ENCODE results near the gene RBM26. TPM values are rescaled to one million over a fixed set of nuclear protein-coding genes. Genes with fewer than 3 reads are reported as not detected.
A peak's percentile ranks its signal among the peaks of the same experiment; 100 is the strongest.
"Not testable (repeated sequence)": the region's sequence is repeated elsewhere in the genome, so short reads cannot be mapped to it uniquely, and the experiment has no call there.

Gene RBM26
- polyA plus RNA-seq, 6 donors from 2014 or later: 15.1 to 28.8 (median 22.2) TPM

DNA sequence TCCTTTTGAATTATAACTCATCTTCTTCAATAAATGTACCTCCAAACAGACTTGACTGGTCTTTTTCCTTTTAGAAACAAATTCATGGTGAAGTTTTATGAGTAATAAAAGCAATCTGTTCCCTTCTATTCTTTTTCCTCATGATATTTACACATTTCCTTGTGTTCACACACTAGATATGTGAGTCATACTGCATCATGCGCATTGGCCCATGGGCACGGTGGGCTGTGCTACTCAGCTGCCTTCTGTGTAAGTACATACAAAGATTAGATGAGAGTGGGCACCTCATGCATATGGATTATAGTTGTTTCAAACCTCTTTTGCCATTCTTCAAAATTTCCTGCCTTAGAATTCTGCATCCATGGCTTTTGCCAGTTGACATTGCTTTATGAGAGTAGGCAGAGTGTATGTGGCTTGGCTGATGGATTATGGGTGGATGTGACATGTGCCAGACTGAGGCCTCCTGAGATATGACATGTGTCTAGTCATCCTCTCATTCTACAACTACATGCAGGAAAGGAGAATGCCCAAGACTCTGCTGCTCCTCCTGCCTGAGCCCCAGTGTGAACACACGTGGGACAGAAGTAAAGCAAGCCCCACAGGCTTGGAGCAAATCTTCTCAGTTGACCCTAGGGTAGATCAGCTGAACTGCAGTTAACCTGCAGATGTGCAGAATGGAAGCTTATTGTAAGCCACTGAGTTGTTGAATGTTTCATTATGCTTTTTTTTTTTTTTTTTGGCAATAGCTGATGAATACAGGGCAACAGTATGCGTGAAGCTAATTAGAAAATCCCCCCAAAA lies 109.9 kb downstream of the RBM26 start:
- peaks cover 0 to 3% (median 0%) of the 10 kb centered on the region in 7 donors for H3K9me3 Mint-ChIP-seq
- no peak overlapping the region for H3K4me3 Mint-ChIP-seq
- ATAC-seq (ENCODE audit: low read depth in 2 of 2) (no peak), DNase-seq (no peak)
- no peak overlapping the region for H3K27ac Mint-ChIP-seq
- peaks cover 3 to 13% (median 12%) of the 10 kb centered on the region in 3 donors for H3K27me3 Mint-ChIP-seq
- H3K36me3 Mint-ChIP-seq: peaks cover 0 to 4% of the 10 kb centered on the region in 2 donors
- no peaks in the 10 kb centered on the region for H3K4me1 Mint-ChIP-seq

DNA sequence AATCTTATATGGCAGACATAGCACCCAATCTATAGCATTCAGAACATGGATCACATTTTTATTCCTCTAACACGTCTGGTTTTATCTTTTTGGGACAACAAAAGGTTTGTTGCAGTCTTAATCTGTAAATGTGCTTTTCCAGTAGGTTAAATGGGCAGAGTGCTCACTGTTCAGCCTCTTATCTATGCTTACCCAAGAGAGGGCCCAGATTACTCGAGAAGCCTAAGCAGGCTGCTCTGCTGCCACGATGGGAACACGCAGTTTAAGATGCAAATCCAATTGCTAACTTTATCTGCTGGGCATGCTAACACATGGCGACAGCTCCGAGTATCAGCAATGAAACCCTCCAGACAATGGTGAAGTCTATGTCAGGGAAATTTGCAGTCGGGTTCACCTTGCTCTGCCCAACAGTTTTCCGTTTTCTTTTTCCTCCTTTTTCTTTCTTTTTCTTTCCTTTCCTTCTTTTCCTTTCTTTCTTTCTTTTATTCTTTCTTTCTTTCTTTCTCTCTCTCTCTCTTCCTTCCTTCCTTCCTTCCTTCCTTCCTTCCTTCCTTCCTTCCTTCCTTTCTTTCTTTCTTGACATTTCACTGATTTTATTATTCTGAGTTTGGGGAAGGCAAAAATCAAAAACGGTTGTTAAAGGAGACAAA lies 115.3 kb downstream of the RBM26 start:
- no peak for DNase-seq
- H3K9me3 Mint-ChIP-seq: no peaks in the 10 kb centered on the region
- no peaks in the 10 kb centered on the region for H3K4me1 Mint-ChIP-seq
- no peak overlapping the region for H3K4me3 Mint-ChIP-seq
- H3K36me3 Mint-ChIP-seq: no peaks in the 10 kb centered on the region
- peak overlapping the region in 2 of 6 donors; percentile 10 to 57 for H3K27ac Mint-ChIP-seq
- no peak for ATAC-seq (ENCODE audit: low read depth in 2 of 2)
- H3K27me3 Mint-ChIP-seq: peaks cover 0 to 10% (median 8%) of the 10 kb centered on the region in 3 donors

DNA sequence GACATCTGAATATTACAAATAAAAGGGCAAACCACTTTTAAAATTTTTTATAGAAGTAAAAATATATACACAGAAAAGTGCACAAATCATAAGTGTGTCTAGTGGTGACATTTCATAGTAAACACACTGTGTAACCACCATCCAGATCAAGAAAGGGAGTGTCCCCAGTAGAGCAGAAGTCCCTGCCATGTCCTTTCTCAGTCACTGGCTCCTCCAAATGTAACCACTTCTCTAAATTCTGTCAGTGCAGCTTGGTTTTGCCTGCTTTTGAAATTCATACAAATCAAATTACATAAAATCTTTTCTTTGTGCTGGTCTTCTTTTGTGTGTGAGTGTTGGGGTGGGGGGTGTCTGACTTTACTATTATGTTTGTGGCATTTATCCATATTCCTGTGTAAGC lies 116.5 kb downstream of the RBM26 start:
- DNase-seq (no peak), ATAC-seq (ENCODE audit: low read depth in 2 of 2) (peak in 1 of 2 donors; percentile 48)
- no peak overlapping the region for H3K27ac Mint-ChIP-seq
- H3K4me1 Mint-ChIP-seq: no peaks in the 10 kb centered on the region
- H3K27me3 Mint-ChIP-seq: peaks cover 0 to 8% (median 4%) of the 10 kb centered on the region in 3 donors
- no peak overlapping the region for H3K4me3 Mint-ChIP-seq
- H3K9me3 Mint-ChIP-seq: no peaks in the 10 kb centered on the region
- H3K36me3 Mint-ChIP-seq: no peaks in the 10 kb centered on the region

DNA sequence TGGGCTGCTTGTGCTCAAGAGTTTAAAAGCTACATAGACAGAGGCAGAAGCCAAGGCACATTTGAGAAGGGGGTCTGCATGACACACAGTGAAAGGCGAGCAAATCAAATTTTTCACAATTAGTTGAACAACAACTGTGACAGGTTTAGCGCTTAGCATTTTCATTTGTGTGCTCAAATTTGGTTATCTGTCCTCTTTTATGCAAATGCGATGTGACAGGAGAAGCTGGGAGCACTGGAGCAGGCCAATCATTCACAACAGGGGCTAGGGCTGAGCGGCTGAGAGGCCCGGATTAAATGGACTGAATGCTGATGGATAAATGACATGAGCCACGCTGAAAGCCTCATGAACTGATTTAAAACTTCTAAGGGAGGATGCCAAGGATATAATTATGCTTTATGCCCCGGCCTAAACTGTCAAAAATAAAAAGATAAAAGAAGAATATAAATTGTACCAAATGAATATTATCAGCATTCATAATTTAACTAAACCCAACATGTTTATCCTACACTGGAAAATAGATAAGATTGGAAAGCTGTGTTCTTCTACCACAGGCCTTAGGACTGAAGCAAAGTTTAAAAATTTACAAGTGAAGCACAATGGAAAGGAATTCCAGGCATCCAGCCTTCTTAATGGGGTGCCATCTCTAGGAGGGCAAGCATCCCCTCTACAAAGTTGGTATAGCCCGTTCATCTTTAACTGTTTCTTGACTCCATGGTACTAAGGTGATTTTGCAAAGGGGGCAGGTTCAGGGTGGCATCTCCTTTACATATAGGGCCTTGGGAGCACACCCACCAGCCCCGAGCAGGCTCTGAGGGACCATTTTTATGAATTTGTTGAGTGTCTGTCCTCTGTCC lies 117.9 kb downstream of the RBM26 start:
- no peaks in the 10 kb centered on the region for H3K9me3 Mint-ChIP-seq
- DNase-seq (no peak), ATAC-seq (ENCODE audit: low read depth in 2 of 2) (no peak)
- H3K4me3 Mint-ChIP-seq: no peak overlapping the region
- H3K4me1 Mint-ChIP-seq: no peaks in the 10 kb centered on the region
- H3K27me3 Mint-ChIP-seq: peaks cover 0 to 8% (median 6%) of the 10 kb centered on the region in 3 donors
- no peaks in the 10 kb centered on the region for H3K36me3 Mint-ChIP-seq
- H3K27ac Mint-ChIP-seq: no peak overlapping the region

DNA sequence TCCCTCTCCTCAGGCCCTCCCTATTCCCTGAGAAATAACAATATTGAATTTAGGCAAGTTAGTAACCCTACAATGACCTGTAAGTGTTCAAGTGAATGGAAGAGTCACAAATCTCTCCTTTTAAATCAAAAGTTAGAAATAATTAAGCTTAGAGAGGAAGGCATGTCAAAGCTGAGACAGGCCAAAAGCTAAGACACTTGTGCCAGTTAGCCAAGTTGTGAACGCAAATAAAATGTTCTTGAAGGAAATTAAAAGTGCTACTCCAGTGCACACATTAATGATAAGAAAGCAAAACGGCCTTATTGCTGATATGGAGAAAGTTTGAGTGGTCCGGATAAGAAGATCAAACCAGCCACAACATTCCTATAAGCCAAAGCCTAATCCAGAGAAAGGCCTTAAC lies 120.9 kb downstream of the RBM26 start:
- Mint-ChIP-seq H3K36me3 (no peaks in the 10 kb centered on the region), H3K27me3 (peaks cover 0 to 6% (median 0%) of the 10 kb centered on the region in 3 donors), H3K4me1 (no peaks in the 10 kb centered on the region), H3K4me3 (no peak overlapping the region), H3K27ac (no peak overlapping the region), H3K9me3 (no peaks in the 10 kb centered on the region)
- DNase-seq (no peak), ATAC-seq (ENCODE audit: low read depth in 2 of 2) (no peak)

DNA sequence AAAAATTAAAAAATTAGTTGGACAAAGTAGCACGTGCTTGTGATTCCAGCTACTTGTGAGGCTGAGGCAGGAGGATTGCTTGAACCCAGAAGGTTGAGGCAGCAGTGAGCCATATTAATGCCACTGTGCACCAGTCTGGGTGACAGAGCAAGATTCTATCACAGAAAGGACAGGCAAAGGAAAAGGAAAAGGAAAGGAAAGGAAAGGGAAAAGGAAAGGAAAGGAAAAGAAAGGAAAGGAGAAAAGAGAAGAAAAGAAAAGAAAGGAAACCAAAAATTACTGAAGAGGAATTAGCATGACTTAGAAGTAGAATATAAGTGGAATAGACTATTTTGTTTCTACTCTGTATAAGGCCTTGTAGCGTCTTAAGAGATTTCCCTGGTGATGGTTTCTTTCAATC lies 122.3 kb downstream of the RBM26 start:
- H3K9me3 Mint-ChIP-seq: no peaks in the 10 kb centered on the region
- no peaks in the 10 kb centered on the region for H3K4me1 Mint-ChIP-seq
- ATAC-seq (ENCODE audit: low read depth in 2 of 2): no peak
- no peak for DNase-seq
- H3K27me3 Mint-ChIP-seq: peaks cover 0 to 6% (median 0%) of the 10 kb centered on the region in 3 donors
- H3K4me3 Mint-ChIP-seq: no peak overlapping the region
- no peaks in the 10 kb centered on the region for H3K36me3 Mint-ChIP-seq
- no peak overlapping the region for H3K27ac Mint-ChIP-seq

DNA sequence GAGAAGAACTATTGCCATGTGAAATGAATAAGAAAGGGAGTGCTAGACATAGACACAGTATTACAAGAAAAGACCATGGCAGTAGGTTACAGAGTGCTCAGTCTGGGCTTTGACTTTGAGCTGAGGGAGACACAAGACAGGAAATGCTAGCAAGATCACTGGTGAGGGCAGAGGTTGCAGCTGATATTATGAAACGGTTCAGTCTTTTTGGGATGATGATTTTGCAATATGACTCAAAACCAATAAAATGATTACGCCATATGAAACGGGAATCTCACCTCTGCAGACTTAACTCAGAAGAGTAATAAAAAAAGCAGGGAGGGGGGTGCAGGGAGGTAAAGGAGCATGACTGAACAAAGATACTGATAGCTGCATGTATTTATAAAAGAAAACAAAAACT lies 123.1 kb downstream of the RBM26 start:
- ATAC-seq (ENCODE audit: low read depth in 2 of 2): no peak

DNA sequence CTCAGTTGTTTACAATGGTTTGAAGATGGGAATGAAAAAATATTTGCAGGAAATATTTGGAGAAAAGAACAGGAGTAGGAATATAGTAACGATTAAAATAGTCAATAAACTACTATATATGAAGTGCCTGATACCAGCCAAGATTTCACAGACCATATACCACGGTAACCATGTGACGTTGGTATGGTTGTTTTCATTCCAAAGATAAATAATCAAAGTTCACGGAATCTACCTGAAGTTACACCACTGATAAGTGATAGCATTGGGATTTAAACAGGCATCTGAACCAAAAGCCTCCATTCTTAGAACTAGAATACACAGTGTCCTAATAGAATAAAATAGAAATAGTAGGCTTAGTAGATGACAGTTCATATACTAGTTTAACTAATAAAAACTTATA lies 123.5 kb downstream of the RBM26 start:
- Mint-ChIP-seq H3K27ac (no peak overlapping the region), H3K9me3 (no peaks in the 10 kb centered on the region), H3K27me3 (peaks cover 0 to 6% (median 3%) of the 10 kb centered on the region in 3 donors), H3K4me3 (no peak overlapping the region), H3K4me1 (no peaks in the 10 kb centered on the region), H3K36me3 (no peaks in the 10 kb centered on the region)
- ATAC-seq (ENCODE audit: low read depth in 2 of 2) (no peak), DNase-seq (no peak)

More for the DNA sequence above, 123.1 kb downstream of the RBM26 start:
- no peaks in the 10 kb centered on the region for H3K9me3 Mint-ChIP-seq
- DNase-seq: no peak
- no peaks in the 10 kb centered on the region for H3K36me3 Mint-ChIP-seq
- no peaks in the 10 kb centered on the region for H3K4me1 Mint-ChIP-seq
- no peak overlapping the region for H3K27ac Mint-ChIP-seq
- peaks cover 0 to 6% (median 0%) of the 10 kb centered on the region in 3 donors for H3K27me3 Mint-ChIP-seq
- no peak overlapping the region for H3K4me3 Mint-ChIP-seq

DNA sequence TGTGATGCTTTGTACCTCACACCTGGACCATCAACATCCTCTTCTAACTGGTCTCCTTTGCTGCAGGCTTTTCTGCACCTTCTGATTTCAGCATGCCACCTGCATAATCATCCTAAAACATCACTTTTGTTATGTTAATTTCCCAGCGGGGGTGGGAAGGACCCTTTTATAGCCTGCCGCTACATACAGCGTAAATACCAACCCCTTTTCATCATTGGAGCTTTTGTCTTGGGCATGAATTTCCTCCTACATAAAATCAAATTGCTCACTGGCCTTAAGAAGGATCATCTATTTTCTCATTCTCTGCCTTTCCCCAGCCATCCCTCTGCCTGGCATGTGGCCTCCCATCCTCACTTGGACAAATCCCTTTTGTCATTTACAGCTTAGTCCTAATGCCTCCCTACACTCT lies 124.7 kb downstream of the RBM26 start:
- Mint-ChIP-seq H3K27me3 (peaks cover 0 to 10% (median 6%) of the 10 kb centered on the region in 3 donors), H3K4me1 (no peaks in the 10 kb centered on the region), H3K9me3 (no peaks in the 10 kb centered on the region)

DNA sequence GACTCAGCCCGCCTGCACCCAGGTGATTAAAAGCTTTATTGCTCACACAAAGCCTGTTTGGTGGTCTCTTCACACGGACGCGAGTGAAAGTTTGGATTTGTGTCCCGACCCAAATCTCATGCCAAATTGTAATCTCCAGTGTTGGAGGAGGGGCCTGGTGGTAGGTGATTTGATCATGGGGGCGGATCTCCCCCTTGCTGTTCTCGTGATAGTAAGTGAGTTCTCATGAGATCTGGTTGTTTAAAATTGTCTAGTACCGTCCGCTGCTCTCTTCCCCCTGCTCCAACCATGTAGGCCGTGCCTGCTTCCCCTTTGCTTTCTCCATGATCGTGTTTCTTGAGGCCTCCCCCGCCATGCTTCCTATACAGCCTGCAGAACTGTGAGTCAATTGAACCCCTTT lies 126.3 kb downstream of the RBM26 start:
- H3K36me3 Mint-ChIP-seq; DNase-seq; ATAC-seq (ENCODE audit: low read depth in 2 of 2); H3K9me3 Mint-ChIP-seq; H3K4me1 Mint-ChIP-seq; H3K27ac Mint-ChIP-seq; H3K4me3 Mint-ChIP-seq: not testable (repeated sequence)
- H3K27me3 Mint-ChIP-seq: peaks cover 0 to 20% (median 12%) of the 10 kb centered on the region in 3 donors

More for the DNA sequence above, 124.7 kb downstream of the RBM26 start:
- Mint-ChIP-seq H3K27ac (no peak overlapping the region), H3K4me3 (no peak overlapping the region), H3K36me3 (no peaks in the 10 kb centered on the region)
- DNase-seq (no peak), ATAC-seq (ENCODE audit: low read depth in 2 of 2) (no peak)

DNA sequence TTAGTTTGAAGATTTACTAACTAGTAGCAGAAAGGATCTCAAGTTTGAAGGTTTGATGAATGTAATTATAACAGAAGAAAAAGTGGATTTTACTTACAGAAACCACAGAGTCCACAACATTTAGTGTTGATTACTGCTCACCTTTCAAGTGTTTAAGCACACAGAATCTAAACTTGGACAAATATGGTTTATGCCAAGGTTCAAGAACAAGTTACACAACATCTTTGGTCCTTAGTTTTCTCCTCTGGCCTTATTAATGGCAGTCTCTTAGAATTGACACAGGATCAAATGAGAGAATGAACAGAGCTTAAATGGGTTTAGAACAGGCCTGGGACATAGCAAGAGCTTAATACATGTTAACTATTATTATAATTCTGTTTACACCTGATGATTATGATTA lies 133.0 kb downstream of the RBM26 start:
- H3K27me3 Mint-ChIP-seq: peaks cover 14 to 33% (median 15%) of the 10 kb centered on the region in 3 donors
- no peaks in the 10 kb centered on the region for H3K4me1 Mint-ChIP-seq
- DNase-seq (no peak), ATAC-seq (ENCODE audit: low read depth in 2 of 2) (no peak)
- peaks cover 0 to 18% of the 10 kb centered on the region in 2 donors for H3K36me3 Mint-ChIP-seq
- H3K4me3 Mint-ChIP-seq: no peak overlapping the region
- peaks cover 0 to 16% (median 6%) of the 10 kb centered on the region in 7 donors for H3K9me3 Mint-ChIP-seq
- H3K27ac Mint-ChIP-seq: no peak overlapping the region

DNA sequence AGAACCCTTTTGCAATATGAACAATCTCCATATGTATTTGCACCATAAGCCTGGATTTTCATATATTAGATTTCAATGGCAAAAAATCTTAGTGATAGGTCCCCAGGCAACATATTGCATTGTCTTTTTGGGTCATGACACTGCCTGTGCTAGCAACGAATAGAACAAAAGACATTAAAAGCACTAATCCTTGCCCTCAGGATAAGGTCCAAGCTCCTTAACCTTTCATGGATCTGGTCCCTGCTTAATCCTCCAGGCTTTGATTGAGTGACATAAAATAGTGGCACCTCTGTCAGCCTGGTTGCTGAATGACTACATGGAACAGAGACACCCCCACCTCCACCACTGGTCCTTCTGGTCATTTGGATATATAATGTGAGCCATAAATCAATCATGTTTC lies 134.4 kb downstream of the RBM26 start:
- Mint-ChIP-seq H3K36me3 (peaks cover 0 to 22% of the 10 kb centered on the region in 2 donors), H3K27me3 (peaks cover 14 to 27% (median 15%) of the 10 kb centered on the region in 3 donors), H3K9me3 (peaks cover 0 to 23% (median 8%) of the 10 kb centered on the region in 7 donors), H3K27ac (no peak overlapping the region), H3K4me3 (no peak overlapping the region), H3K4me1 (no peaks in the 10 kb centered on the region)
- DNase-seq: no peak
- ATAC-seq (ENCODE audit: low read depth in 2 of 2): no peak

DNA sequence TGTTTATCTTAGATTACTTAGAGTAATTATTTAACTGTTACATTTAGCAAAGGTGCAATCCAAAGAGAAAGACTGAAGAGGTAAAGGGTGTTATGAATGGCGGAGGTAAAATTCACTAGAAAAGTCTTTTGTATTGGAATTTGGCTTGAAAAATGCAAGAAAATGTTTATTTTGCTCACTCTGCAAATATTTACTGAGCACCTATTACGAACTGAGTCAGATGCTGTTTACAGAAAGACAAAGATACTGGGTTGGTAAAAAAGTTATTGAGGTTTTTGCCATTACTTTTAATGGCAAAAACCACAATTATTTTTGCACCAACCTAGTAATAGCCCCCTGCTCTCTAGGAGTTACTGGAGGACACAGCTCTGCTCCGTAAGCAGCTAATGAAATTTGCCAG lies 135.2 kb downstream of the RBM26 start:
- DNase-seq: no peak
- H3K27ac Mint-ChIP-seq: no peak overlapping the region
- H3K4me3 Mint-ChIP-seq: no peak overlapping the region
- H3K4me1 Mint-ChIP-seq: no peaks in the 10 kb centered on the region
- H3K9me3 Mint-ChIP-seq: peaks cover 0 to 23% (median 8%) of the 10 kb centered on the region in 7 donors
- peaks cover 0 to 22% of the 10 kb centered on the region in 2 donors for H3K36me3 Mint-ChIP-seq
- ATAC-seq (ENCODE audit: low read depth in 2 of 2): no peak
- peaks cover 20 to 27% (median 21%) of the 10 kb centered on the region in 3 donors for H3K27me3 Mint-ChIP-seq
